K562 treated with DMSO at 1 percent for 24 hours (cell line): ENCODE data around the gene LSM2. TPM values are rescaled to one million over a fixed set of nuclear protein-coding genes. Genes with fewer than 3 reads are reported as not detected.

Experiments
- total RNA-seq: library from RNA; unstranded; fragments of 300-600 nt; gene quantifications from 2 replicates; pipeline ENCODE4 v1.2.3, GENCODE V29; 2022; ENCODE audit warnings: low read depth; ENCODE audit not compliant: insufficient read depth

Gene LSM2
- total RNA-seq, result 164 and 168 TPM in 2 replicates

DNA sequence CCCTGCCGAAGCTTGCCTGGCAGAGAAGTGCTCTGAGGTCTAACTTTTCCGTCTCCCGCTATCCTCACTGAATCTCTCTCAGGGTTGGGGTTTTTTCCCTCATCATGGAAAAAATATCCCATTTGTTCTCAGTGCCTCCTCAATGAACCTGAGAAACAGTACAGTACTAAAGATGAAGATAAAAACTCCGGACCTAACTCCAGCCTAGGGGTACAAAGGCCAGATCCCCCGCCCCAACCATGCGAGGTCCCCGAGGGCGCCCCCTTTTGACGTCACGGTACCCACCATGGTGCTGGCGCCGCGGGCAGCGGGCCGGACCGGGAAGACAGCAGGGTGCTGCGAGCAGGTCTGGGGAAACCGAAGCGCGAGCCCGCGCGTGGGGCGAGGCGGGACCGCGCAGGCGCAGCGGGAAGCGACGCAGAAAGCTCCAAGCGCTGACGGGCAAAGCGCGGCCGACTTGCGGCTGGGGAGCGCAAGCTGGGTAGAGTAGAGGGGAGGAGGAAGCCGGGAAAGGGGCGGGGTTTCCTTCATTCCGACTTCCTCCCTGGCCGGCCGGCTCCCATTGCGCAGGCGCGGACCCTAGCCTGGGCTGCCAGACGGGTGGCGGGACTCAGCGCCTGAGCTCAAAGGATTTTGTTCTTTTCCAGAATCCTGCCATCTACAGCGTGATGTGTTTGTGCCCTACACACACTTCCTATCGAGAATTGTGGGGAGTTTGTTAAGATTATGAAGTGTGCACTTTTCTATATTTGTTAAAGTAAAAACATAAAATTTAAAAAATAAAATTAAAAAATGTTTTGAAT is at the start of gene LSM2:
LSM2 (minus strand) TSS at position 497 of the 803 bp plus-strand sequence; CDS start at position 288, 209 bp downstream.

GRCh38 chr6:31827286-31828079 is 20.7 kb upstream of the LSM2 start, which contains the start of gene HSPA1B:
TSS of gene HSPA1B (plus strand) at chr6:31827738. CDS start at chr6:31827951, 213 bp downstream.

DNA sequence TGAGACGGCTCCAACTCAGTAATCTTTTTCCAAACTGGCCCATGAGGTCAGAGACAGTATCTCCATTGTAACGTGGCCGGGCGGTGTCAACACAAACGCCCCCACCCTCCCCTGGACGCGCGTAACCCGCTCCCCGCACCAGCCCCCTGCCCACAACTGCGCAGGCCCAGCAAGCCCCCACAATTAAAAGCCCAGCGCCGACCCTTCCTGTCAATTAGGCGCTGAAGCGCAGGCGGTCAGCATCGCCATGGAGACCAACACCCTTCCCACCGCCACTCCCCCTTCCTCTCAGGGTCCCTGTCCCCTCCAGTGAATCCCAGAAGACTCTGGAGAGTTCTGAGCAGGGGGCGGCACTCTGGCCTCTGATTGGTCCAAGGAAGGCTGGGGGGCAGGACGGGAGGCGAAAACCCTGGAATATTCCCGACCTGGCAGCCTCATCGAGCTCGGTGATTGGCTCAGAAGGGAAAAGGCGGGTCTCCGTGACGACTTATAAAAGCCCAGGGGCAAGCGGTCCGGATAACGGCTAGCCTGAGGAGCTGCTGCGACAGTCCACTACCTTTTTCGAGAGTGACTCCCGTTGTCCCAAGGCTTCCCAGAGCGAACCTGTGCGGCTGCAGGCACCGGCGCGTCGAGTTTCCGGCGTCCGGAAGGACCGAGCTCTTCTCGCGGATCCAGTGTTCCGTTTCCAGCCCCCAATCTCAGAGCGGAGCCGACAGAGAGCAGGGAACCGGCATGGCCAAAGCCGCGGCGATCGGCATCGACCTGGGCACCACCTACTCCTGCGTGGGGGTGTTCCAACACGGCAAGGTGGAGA is 8.5 kb upstream of the LSM2 start, which contains the start of the genes HSPA1A and HSPA1L:
HSPA1A (plus strand) TSS at position 519 of the 814 bp plus-strand sequence; CDS start at position 733, 214 bp downstream.
HSPA1L (minus strand) TSS at position 259 of the 814 bp plus-strand sequence. CDS start 3,311 bp downstream, outside the sequence.

GRCh38 chr6:31795616-31796298 is 11.0 kb downstream of the LSM2 start, which contains the start of gene VARS1:
TSS of gene VARS1 (minus strand) at chr6:31795752. CDS start at chr6:31795217, 535 bp downstream.

GRCh38 chr6:31776989-31777666 is 29.6 kb downstream of the LSM2 start, which contains the start of gene VWA7:
TSS of gene VWA7 (minus strand) at chr6:31777328. CDS start at chr6:31776779, 549 bp downstream.

GRCh38 chr6:31762356-31762755 is 44.4 kb downstream of the LSM2 start, which contains the start of gene SAPCD1:
TSS of gene SAPCD1 (plus strand) at chr6:31762656. CDS start at chr6:31763055, 399 bp downstream.

Other genes with a start within 250 kb of the LSM2 start
- gene LTA, start 234.7 kb downstream of the LSM2 start, total RNA-seq, result 0.42 TPM in 1 of 2 replicates, not detected in the other
- 0.32 and 0.80 TPM in 2 replicates for gene TNF, start 231.4 kb downstream of the LSM2 start, total RNA-seq
- gene LTB, start 224.5 kb downstream of the LSM2 start, total RNA-seq, result 2.1 TPM in 1 of 2 replicates, not detected in the other
- 1.2 and 4.7 TPM in 2 replicates for gene LST1, start 220.7 kb downstream of the LSM2 start, total RNA-seq
- gene NCR3, start 214.0 kb downstream of the LSM2 start, total RNA-seq, result 1.8 and 2.2 TPM in 2 replicates
- gene AIF1, start 191.7 kb downstream of the LSM2 start, total RNA-seq, result 8.9 and 11.5 TPM in 2 replicates
- 276 and 279 TPM in 2 replicates for gene PRRC2A, start 186.3 kb downstream of the LSM2 start, total RNA-seq
- 470 and 501 TPM in 2 replicates for gene BAG6, start 154.3 kb downstream of the LSM2 start, total RNA-seq
- 5.6 and 8.4 TPM in 2 replicates for gene APOM, start 151.1 kb downstream of the LSM2 start, total RNA-seq
- 42.1 and 44.2 TPM in 2 replicates for gene C6orf47, start 146.2 kb downstream of the LSM2 start, total RNA-seq
- gene GPANK1, start 142.0 kb downstream of the LSM2 start, total RNA-seq, result 62.9 and 68.1 TPM in 2 replicates
- gene CSNK2B, start 140.9 kb downstream of the LSM2 start, total RNA-seq, result 569 and 630 TPM in 2 replicates
- gene LY6G5B, start 137.0 kb downstream of the LSM2 start, total RNA-seq, result 4.5 and 6.0 TPM in 2 replicates
- gene LY6G5C, start 125.9 kb downstream of the LSM2 start, total RNA-seq, result 0.45 TPM in 1 of 2 replicates, not detected in the other
- gene ABHD16A, start 103.6 kb downstream of the LSM2 start, total RNA-seq, result 104 and 110 TPM in 2 replicates
- gene LY6G6F, start 100.1 kb downstream of the LSM2 start, total RNA-seq, result not detected in 2 replicates
- gene LY6G6D, start 91.6 kb downstream of the LSM2 start, total RNA-seq, result not detected in 2 replicates
- gene LY6G6C, start 85.2 kb downstream of the LSM2 start, total RNA-seq, result not detected in 2 replicates
- gene MPIG6B, start 83.6 kb downstream of the LSM2 start, total RNA-seq, result not detected in 2 replicates
- 60.3 and 69.2 TPM in 2 replicates for gene DDAH2, start 77.7 kb downstream of the LSM2 start, total RNA-seq
- gene CLIC1, start 70.4 kb downstream of the LSM2 start, total RNA-seq, result 1,325 and 1,384 TPM in 2 replicates
- 31.2 and 34.8 TPM in 2 replicates for gene MSH5, start 67.0 kb downstream of the LSM2 start, total RNA-seq
- 4.5 and 5.1 TPM in 2 replicates for gene SAPCD1, start 44.3 kb downstream of the LSM2 start, total RNA-seq
- 5.7 and 7.6 TPM in 2 replicates for gene VWA7, start 29.6 kb downstream of the LSM2 start, total RNA-seq
- 128 and 134 TPM in 2 replicates for gene VARS1, start 11.2 kb downstream of the LSM2 start, total RNA-seq
- gene HSPA1L, start 8.3 kb upstream of the LSM2 start, total RNA-seq, result 4.2 and 4.5 TPM in 2 replicates
- gene HSPA1A, start 8.6 kb upstream of the LSM2 start, total RNA-seq, result 1,066 and 1,122 TPM in 2 replicates
- 895 and 916 TPM in 2 replicates for gene HSPA1B, start 20.8 kb upstream of the LSM2 start, total RNA-seq
- 325 and 330 TPM in 2 replicates for gene NEU1, start 55.9 kb upstream of the LSM2 start, total RNA-seq
- 10.9 and 11.4 TPM in 2 replicates for gene SLC44A4, start 72.0 kb upstream of the LSM2 start, total RNA-seq
- 93.8 and 95.0 TPM in 2 replicates for gene EHMT2, start 90.7 kb upstream of the LSM2 start, total RNA-seq
- gene ZBTB12, start 95.1 kb upstream of the LSM2 start, total RNA-seq, result 8.6 and 11.4 TPM in 2 replicates
- gene C2, start 120.8 kb upstream of the LSM2 start, total RNA-seq, result 7.2 and 10.1 TPM in 2 replicates
- gene CFB, start 139.1 kb upstream of the LSM2 start, total RNA-seq, result 2.5 and 2.8 TPM in 2 replicates
- gene NELFE, start 152.0 kb upstream of the LSM2 start, total RNA-seq, result 120 and 122 TPM in 2 replicates
- gene SKIC2, start 152.2 kb upstream of the LSM2 start, total RNA-seq, result 75.7 and 86.4 TPM in 2 replicates
- gene DXO, start 165.2 kb upstream of the LSM2 start, total RNA-seq, result 23.3 and 24.2 TPM in 2 replicates
- 4.4 and 5.0 TPM in 2 replicates for gene C4A, start 175.1 kb upstream of the LSM2 start, total RNA-seq
- 3.8 and 7.6 TPM in 2 replicates for gene C4B, start 207.8 kb upstream of the LSM2 start, total RNA-seq
- 0.49 and 1.4 TPM in 2 replicates for gene CYP21A2, start 231.4 kb upstream of the LSM2 start, total RNA-seq